NCI-H1436 treated with DMSO at 0.1 percent for 48 hours (cell line): Measurements from ENCODE around the gene ITPK1.

ENCODE experiments used
- DNase-seq: peaks from one replicate; lab custom pipeline; 2025; lab: John Stamatoyannopoulos, UW

Gene ITPK1

DNA sequence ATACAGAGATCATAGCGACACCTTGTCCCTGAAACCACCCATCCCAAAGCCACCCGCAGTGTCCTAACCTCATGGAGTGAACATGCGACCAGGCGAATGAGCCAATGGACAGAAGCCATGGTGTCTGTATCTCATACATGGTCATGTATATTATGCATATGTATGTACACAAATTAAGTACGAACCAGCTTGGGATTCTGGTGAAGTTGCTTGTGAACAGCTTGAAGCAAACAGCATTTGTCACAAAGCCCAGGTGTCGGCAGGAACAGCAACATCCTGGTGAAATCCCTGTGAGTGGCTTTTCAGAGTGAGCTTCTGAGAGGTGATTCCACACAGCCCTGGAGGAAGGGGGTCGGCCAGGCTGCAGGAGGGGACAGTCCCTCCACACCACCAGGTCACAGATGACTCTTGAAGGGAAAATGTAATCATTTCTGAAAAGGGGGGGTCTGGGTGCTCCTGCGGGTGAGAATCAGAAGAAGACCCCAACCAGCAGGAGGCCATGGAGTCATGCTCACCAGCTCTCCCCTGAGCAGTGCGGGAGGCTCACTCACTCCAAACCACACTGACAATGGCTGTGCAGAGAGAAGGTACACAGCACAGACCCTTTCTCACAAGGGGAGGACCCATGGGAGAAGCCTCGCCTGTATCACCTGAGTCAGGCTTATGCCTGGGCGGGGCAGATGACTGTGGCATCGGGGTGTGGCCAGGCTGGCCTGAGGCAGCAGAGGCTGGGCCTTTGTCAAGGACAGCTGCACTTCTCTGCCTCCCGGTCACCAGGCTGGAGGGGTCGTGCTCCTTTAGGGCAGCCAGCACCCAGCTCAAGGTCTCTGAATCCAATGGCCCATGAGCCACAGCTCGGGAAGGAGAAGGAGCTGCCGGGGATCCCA lies 178.4 kb downstream of the ITPK1 start:
- DNase-seq, result peak; percentile 56

DNA sequence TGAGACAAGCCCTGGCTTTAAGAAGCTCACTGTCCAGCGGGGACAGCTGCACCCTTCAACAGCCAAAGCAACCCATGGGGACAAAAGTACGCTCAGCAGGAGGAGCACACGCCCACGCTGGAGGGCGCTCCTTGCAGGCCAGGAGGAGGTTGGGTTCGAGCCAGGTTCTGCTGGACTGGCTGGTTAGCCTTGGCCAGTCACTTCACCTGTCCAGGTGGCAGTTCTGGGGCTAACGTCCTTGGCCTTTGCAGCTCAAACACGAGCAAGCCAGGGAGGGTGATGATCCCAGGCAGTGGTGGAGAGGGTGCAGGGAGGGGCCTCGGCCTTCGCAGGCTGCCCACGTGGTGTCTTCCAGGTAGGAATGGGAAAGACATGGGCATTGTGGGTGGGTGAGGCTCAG lies 179.6 kb downstream of the ITPK1 start:
- DNase-seq, result no peak

DNA sequence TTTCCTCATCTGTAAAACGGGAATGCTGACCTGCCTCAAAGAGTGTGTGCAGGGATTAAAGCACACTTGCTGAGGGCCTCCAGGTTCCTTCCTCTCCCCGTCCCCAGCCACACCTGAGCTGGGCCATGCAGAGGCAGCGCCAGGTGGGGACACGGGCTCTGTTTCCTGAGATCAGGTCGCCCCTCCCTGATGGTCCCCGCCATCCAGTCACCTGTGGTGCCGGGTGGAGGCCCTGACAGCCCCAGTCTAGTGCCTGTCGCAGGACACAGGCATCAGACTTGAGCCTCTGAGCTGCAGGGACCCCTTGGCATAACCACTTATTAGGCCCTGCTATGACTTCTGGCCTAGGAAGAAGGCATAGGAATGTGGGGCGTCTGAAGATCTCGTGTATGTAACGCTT lies 180.3 kb downstream of the ITPK1 start:
- DNase-seq, result no peak

DNA sequence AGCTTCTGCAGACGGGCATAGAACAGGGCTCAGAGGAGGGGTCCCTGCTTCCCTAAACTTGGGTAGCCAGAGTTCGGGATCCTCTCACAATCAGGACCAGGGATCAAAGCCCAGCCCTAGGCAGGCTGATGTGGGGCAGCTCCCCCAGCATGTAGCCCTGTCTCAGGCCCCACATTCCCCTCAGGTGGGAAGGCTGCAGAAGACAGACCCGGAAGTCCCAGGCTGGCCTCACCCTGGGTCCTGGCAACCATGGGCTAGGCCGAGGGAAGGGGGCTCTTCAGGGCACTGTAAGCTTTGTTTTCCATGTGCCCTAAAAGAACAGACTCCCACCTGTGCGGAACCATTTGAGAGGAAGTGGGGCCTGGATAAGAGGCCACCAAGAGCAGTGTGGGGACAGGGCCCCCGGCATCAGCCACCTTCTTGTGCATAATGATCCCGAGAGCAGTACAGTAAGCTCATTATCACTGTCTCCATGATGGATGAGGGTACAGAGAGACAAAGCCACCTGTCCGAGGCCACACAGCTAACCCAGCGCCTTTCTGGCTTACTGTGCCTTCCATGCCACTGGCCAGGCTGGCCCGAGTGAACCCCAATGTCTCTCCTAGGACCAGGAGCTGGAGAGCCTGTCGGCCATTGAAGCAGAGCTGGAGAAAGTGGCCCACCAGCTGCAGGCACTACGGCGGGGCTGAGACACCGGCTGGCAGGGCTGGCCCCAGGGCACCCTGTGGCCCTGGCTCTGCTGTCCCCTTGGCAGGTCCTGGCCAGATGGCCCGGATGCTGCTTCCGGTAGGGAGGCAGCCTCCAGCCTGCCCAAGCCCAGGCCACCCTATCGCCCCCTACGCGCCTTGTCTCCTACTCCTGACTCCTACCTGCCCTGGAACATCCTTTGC lies 181.3 kb downstream of the ITPK1 start:
- no peak for DNase-seq

DNA sequence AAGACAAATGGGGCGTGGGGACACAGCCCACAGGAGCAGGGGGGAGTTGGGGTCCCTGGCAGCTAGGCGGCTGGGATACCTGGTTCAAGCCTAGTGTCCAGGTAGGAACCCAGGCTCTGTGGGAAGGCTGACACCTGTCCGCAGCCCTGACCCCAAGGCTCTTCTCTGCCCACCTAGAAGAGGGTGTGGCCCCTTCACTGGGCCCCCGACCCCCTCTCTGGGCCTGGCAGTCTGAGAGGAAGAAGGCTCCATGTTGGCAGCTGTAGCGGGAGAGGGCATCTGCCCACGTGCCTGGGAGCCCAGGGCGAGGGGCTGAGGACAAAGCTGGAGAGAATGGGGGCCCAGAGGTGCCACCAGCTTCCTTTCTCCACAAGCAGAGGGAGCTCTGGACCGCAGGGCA lies 182.2 kb downstream of the ITPK1 start:
- DNase-seq, result no peak

DNA sequence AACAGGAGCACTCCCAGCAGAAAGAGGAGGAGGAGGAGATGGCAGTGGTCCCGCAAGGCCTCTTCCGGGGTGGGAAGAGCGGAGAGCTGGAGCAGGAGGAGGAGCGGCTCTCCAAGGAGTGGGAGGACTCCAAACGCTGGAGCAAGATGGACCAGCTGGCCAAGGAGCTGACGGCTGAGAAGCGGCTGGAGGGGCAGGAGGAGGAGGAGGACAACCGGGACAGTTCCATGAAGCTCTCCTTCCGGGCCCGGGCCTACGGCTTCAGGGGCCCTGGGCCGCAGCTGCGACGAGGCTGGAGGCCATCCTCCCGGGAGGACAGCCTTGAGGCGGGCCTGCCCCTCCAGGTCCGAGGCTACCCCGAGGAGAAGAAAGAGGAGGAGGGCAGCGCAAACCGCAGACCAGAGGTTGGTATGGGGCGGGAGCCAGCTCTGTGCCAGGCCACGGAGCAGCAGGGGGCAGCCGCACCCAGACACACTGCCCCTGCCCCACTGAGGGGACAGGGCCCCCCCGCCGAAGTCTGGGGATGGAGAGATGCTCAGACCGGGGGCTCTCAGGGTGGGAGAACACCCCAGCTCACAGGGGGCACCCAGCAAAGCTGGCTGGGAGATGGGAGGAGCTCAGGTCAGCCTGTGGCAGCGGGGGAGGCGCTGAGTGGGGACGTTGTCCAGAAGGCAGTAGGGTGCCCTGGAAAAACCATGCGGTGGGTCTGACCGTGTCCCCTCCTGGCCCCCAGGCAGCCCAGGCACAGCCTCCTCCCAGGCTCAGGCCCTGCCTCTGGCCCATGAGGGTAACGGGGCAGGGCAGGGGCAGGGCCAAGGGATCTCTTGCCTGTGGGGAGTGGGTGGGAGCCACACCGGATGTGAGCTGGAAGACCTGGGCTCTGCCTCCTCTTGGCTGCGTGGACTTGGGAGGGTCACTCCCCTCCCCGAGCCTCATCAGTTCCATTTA lies 183.0 kb downstream of the ITPK1 start:
- no peak for DNase-seq

DNA sequence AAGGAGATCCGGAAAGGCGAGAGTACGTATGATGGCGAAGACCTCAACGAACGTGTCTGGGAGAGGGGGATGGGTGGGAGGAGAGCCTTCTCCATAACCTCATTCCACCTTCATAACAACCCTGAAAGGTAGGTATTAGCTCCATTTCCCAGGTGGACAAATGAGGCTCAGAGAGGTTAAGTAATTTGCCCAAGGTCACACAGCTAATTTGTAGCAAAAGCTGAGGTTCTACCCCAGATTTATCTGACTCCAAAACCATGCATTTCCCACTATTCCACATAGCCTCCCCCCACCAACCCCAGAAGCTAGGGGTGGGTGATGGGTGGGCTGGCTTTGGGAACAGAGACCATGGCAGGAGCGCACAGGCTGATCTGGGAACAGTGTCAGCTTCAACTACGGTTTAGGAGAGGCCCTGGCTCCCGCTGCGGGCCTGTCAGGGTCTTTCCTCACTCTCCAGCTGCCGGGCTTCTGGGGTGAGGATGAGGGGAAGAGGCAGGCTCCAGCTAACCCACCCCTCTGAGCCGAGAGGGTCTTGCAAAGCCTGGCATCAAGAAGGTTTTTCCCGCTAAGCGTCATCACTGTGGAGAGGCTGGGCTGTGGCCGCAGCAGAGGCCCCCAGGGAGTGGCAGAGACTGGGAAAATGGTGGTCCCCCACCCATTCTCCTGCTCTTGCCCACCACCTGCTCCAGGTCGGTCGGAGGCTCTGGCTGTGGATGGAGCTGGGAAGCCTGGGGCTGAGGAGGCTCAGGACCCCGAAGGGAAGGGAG lies 183.9 kb downstream of the ITPK1 start:
- no peak for DNase-seq

DNA sequence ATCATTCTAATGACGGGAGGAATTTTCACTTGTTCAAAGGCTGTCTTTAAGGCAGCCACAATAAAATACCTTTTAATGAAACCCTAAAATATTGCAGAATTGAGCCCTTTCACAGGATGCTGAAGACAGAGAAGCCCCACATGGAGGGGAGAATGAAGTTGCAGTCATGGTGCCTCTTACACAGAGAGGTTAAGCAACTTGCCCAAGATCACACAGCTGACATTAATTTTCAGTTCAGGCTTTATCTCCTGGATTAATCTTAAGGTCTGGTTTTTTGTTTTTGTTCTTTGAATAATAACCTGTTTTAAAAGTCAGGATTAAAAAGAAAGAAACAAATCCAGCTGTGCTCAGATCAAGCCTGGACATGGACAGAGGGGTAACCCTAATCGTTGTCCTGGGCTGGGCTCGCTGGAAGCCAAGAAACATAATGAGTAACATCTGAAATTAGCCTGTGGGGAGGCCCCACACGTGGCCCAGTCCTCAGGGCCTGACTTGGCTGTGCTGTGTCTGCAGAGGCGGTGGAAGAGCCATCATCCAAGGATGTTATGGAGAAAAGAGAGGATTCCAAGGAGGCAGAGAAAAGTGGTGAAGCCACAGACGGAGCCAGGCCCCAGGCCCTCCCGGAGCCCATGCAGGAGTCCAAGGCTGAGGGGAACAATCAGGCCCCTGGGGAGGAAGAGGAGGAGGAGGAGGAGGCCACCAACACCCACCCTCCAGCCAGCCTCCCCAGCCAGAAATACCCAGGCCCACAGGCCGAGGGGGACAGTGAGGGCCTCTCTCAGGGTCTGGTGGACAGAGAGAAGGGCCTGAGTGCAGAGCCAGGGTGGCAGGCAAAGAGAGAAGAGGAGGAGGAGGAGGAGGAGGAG lies 184.8 kb downstream of the ITPK1 start:
- no peak for DNase-seq

DNA sequence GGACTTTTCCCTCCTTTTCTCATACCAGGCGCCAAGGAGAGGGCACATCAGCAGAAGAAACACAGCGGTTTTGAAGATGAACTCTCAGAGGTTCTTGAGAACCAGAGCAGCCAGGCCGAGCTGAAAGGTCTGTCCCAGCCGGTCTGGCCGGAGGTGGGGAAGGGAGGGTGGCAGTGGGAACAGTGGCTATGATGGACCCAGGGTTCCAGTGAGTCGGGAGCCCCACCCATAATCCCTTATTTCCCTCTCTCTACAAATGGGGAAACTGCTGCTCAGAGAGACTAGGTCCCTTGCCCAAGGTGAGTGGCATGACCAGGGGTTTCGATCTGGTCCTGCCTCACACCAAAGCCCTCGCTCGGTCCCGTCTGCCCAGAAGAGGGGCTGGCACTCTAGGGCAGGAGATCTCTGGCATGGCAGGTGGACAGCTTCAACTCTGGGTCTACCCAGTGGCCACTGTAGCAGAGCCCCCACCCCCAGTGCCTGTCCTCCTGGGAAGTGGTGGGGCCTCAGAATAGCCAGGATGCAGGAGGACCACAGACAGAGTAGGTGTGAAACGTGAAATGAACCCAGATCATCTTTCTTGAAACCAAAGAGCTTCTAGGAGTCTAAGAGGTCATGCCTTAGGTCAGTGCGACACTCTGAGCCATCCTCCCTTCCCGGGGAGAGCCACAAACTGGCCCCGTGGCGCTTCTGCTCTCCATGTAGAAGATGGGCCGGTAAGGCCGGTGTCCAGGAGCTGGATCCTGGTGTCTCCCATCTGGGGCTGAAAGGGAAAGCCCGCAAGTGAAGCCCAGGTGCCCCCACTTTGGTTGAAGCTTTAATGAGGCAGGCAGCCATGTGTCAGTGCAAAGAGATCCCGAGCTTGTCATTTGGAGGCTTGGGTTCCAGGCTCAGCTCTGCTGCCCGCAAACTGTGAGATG lies 185.8 kb downstream of the ITPK1 start:
- DNase-seq, result no peak

DNA sequence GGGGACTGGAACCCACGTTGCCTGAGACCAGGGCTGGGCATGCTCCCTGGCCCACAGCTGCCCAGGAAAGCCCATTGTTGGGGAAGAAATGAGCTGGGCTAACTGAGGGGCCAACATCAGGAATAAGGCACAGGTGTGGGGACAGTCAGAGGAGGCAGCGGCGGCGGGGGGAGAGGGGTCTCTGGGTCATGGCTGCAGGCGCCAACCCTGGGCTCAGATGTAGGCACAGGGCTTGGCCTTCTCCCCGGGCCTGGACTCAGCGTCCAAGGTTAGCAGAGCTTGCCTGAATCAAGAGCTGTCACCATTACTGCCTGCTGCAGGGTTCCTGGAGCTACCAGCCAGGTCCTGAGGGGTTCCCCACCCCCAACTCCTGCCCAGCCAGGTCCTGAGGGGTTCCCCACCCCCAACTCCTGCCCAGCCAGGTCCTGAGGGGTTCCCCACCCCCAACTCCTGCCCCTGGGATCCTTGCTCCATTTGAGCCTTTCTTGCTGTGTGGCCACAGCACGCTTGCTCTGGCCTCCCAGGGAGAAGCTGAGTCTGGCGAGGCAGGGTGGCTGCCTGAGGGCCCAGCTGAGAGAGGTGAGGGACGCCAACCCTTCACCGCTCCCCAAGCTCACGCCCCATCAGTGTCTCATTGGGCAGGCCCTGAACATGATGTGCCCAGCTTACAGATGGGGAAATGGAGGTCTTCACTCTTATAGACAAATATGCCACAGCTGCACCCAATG lies 186.6 kb downstream of the ITPK1 start:
- no peak for DNase-seq

DNA sequence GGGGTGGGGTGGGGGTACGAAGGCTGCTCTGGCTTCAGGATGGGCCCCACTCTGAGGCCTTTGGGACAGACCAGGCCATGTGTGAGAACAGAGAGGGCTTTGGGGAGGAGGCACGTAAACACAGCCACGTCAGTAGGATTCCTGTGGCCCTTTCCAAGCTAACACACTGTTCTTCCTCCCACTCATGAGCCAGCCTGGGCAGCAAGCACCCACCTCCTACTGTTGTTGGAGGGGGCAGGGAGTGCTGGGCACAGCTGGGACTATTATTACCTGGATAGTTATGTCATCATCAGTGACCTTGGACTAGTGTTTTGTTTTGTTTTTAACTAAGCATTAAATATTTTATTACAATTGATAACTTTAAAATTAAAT lies 187.5 kb downstream of the ITPK1 start:
- DNase-seq, result no peak

DNA sequence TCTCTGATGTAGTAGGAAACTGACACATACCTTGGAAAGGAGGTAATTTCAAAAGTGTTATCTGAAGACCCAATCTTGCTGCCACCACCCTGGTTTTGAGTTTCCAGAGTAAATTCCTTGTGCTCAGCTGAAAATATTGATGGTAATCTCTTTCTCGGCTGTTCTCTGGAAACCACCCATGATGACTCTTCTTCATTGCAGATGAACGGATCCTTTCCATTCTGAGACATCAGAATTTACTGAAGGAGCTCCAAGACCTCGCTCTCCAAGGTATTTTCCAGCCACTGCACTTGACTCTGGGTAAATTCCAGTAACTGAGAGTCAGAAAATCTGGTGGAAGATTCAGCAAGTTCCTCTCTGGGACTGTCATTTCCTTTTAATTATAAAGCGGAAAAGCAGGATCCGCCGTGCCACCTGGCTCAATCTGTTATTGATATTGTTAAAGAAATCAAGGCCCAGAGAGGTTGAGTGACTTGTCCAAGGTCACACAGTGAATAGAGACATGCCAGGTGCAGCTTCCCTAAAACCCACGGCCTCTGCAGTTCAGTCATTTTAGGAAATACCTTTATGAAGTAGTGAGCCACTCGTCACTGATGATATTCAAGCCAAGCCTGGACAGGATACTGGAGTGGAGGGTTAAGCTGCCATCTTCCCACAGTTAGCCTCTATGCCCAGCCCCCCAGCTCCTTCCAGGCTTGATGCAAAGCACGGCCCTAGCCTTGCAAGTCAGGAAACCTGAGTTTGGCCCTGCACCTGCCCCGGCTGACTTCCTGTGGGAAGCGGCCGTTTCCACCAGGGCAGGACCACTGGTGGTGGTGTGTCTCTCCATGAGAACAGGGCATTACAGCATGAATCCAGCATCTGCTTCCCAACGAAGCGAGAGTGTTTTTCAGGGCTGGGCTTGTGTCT lies 188.1 kb downstream of the ITPK1 start:
- DNase-seq, result no peak

DNA sequence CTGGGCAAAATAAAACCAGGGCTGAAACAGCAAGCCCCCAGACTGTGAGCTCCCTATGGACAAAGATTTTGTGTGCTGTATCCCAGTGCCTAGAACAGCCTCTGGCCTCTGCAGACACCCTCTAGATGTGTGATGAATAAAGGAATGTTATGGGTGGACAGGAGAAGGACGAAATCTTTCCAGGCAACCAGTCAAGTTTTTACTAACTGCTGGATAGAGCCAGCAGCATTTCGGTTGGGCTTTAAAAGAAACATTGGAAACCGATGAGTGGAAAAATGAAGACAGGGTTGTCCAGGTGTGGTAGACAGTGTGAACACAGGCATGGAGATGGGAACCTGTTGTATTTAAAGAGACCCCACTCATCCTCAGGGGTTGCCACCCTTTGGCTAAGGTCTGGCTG lies 188.8 kb downstream of the ITPK1 start:
- no peak for DNase-seq

DNA sequence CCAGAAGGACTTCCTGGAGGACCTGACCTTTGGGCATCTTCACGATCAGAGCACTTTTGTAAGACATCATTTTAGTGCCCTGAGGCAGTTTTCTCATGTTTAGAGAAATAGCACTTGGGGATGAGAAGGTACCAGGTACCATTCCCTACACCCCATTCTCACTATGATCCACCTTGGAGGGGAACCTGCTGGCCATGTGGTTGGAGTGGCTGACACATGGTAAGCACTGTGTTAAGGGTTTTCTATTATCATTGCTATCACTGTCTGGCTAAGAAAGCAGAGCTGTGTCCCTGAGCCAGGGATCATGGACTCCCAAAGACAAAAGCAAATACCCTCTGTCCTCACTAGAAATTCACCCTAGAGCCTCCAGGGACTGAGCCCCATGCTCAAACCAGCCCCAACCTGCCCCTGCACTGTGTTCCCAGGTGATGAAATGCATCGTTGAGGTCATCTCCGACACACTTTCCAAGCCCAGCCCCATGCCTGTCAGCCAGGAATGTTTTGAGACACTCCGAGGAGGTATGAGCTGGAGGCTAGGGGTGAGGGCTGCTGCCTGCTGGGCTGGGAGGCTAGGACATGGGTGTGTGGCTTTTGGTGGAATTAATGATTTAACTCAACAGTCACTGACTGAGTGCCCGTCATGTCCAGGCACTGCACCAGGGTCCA lies 189.4 kb downstream of the ITPK1 start:
- no peak for DNase-seq

DNA sequence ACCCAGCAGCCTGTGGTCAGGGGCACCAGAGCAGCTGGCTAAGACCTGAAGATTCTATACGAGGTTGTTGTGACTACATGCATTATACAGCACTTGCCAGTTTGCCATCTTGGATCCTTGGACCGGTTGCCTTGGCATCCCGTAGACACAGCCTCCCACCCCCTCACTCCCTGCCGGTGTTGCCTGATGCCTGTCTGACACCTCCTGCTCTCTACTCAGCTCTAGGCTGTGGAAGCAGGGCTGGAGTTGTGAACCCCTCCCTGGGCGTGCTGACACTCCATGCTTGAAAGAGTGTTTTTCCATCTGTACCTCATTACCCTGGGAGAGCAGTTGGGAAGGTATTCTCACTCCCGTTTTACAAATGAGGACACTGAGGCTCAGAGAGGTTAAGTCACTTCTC lies 190.3 kb downstream of the ITPK1 start:
- no peak for DNase-seq

DNA sequence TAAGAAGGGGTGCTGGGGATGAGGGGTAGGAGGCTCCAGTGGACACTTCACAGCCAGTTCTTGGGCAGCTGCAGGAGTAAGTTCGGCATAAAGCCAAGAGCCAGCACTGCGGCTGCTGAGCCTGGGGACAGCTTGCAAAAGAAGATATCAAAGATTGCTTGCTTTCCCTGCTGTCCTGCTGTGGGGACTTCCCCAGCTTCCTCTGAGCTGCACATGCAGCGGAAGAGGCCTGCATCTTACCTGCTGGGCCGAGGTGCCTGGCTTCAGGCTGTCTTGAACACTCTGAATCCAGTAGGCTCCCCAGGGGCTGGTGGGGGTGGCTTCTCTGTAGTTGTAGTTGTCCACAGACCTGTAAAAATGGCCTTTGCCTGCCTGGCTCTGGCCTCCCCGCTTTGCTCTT lies 191.5 kb downstream of the ITPK1 start:
- no peak for DNase-seq

DNA sequence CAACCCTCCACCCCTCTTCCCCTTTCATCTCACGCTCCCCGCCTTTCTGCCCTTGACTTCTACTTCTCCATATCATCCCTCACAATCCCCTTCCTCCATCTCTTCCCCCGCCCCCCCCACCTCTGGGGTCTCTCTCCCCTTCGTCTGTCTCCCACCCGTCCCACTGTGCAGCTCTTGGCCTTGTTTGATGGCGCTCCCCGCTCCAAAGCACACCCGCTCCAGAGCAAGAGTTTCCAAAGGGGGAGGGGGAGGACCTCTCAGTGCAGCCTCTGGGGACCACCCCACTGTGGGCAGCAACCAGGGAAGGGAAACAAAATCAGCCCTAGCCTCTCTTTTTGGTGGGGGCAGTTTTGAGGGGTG lies 192.0 kb downstream of the ITPK1 start:
- no peak for DNase-seq
